Dermis microvascular lymphatic vessel endothelial cell (primary cell): Measurements from ENCODE around the gene CREG2. TPM values are rescaled to one million over a fixed set of nuclear protein-coding genes. Genes with fewer than 3 reads are reported as not detected.
"Not testable (repeated sequence)": the region's sequence is repeated elsewhere in the genome, so short reads cannot be mapped to it uniquely, and the experiment has no call there.

Source experiments
- DNase-seq, 2 donors: peaks; one replicate each; pipeline versions ENCODE4 v3.0.0 to v3.0.0-alpha.2; 2010; ENCODE audit warnings: low read depth in 2 of 2
- total RNA-seq: library from RNA; depleted of rRNA; stranded (reverse); fragments of >200 nt; gene quantifications from 2 replicates; pipeline ENCODE4 v1.2.1, GENCODE V29; 2014

CREG2 gene
- total RNA-seq, 1 donor from 2014 or later, result 0.39 TPM

DNA sequence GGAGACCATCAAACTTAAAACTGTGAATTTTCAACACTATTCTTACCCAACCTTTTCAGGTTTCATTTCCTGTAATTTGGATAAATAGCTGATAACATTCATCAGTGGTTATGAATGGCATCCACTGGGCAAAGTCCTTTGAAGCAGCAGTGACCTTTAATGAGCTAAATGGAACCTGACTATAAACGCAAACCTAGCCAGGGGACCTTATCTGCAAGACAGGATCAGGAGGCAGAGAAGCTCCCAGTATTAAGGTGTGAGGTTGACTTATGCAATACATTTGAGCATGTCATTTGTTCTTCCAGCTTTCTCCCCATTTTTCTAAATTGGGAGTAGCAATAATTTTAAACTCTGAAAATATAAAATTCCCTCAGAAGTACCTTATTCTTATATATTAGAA, 38.4 kb downstream of the CREG2 start:
- no peak for DNase-seq

DNA sequence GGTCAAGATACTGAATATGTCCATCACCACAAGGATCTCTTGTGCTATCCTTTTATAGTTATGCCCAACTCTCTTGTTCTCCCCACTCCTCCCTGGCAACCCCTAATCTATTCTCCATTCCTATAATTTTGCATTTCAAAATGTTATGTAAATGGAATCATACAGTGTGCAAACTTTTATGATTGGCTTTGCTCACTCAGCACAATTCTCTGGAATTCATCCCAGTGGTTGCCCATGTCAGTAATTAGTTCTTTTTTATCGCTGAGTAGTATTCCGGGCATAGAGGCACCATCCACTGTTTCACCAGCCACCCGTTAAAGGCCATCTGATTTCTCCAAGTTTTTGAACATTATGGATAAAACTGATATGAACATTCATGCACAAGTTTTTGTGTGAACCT, 40.4 kb downstream of the CREG2 start:
- no peak for DNase-seq

DNA sequence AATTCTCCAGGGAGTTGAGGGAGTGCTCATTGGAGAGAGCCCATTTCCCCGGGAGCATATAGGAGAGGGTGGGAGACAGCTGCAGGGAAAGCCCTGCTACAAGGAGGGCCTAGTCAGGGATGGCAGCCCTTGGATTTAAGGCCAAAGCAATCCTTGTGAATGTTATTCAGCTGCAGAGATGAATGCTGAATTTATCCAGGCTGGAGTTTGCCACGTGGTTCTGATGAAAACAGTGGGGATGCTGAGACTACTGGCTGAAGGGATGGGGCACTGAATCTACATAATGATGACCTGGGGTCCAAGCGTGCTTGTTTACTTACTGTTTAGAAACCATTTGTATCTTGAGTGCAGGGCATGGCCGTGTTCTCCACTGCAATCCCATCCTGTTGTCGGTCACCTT, 43.2 kb downstream of the CREG2 start:
- DNase-seq, result no peak

GRCh38 chr2:101342625-101343008, 44.7 kb downstream of the CREG2 start:
- DNase-seq, result no peak

DNA sequence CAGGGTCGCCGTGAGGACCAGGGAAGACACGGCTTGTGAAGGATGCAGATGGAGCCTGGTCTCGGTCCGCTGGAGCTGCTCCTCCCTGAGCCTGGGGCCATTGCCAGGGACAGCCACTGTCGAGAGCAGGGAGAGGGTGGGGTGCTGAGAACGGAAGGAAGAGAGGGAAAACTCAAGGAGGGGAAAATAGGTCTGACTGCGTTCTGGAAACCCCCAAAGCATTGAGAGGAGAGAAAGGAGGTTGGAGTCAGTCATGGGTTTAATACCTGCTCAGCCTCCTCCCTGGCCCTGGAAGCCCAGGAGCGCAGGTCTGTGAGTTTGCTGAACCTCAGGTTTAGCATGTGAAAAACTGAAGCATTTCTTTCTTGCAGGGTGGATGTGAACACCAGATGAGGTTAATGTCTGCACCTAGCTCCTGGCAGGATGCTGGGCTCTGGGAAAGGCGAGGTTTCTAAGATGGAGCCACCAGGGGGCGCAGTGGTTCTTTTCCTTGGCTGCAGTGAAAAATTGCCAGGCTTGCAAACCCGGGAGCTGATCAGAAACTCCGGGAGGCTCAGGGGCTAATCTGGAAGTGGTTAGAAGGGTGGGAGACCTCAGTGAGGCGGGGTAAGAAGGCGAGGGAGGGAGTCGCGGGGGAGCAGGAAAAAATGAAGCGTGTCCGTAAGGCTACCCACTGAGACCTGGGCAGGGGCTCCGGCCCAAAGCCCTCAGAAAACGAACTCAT, 45.2 kb downstream of the CREG2 start:
- DNase-seq, result peak; percentile 36 to 69

DNA sequence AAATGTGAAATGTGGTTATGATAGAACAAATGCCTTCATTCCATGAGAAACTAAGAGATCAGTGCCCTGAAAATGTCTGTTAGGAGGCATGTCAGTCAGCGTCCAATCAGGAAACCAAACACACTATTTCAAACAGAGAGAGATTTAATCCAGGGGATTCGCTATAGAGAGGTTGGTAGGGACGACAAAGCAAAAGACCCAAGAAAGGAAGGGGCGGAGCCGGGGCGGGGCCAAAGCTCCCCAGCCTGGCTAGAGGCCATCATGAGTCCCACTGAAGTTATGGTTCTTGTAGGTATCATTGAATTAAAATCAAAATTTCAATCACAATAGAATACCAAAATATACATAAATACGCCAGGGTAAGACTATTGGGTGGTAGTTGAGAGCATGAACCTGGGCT, 45.9 kb downstream of the CREG2 start:
- DNase-seq, result no peak

DNA sequence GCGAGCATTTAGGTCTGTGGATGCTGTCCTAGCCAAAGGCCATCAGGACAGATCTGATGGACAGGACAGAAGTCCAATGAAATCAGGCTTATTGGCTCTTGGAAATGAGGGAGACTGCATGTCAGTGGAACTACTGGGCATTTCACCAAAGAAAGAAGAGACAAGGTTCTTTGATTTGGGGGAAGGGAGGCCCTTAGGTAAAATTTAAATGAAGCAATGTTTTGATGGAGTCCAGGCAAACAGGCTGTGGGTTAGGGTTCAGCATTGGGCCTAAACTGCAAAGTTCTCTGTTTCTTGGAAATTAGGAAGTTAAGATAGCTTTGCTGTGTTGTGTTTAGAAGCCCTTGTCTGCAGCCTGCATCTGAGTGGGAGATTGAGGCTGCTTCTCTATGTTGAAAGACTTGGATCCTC, 47.2 kb downstream of the CREG2 start:
- DNase-seq, result no peak

GRCh38 chr2:101339266-101339880, 47.9 kb downstream of the CREG2 start:
- DNase-seq, result no peak

- DNase-seq, result peak in 1 of 2 donors; percentile 34
Measured at GRCh38 chr2:101337877-101338276, 49.4 kb downstream of the CREG2 start.

- no peak for DNase-seq
Measured at GRCh38 chr2:101332885-101333766, 54.2 kb downstream of the CREG2 start.

GRCh38 chr2:101331202-101331601, 56.1 kb downstream of the CREG2 start:
- no peak for DNase-seq

DNA sequence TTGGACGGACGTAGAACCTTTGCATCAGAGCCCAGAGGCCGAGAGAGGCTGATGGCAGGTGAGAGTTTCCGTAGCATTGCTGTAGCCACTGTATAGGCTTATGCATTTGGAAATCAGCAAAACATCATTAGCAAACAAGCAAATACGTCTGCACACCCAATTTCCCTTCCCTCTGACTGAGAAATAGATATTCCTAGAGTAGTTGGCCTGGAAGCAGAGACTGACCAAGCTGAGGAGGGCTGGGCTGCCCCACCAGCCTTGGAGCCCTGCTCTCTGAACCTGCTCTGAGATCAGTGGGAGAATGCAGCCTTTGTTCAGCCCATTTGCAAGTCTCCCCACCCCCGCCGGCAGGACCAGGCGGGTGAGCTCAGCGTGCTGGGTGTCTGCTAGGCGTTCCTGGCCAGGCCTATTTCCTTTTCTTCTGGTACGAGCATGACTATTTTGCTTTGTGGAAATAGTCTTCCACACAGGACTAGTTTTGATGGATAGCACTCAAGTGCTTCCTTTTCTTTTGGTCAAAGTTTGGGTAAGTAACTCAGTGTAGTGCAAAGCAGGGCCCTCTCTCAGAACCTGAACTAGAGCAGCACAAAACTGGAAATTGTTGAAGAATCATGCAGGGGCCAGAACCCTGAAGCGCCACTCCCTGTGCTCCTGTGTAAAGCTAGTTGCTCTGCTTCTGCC, 56.9 kb downstream of the CREG2 start:
- DNase-seq, result peak in 1 of 2 donors; percentile 73

GRCh38 chr2:101329026-101329425, 58.3 kb downstream of the CREG2 start:
- DNase-seq, result no peak

- peak in 1 of 2 donors; percentile 88 for DNase-seq
Measured at GRCh38 chr2:101328474-101329007, 58.8 kb downstream of the CREG2 start.

DNA sequence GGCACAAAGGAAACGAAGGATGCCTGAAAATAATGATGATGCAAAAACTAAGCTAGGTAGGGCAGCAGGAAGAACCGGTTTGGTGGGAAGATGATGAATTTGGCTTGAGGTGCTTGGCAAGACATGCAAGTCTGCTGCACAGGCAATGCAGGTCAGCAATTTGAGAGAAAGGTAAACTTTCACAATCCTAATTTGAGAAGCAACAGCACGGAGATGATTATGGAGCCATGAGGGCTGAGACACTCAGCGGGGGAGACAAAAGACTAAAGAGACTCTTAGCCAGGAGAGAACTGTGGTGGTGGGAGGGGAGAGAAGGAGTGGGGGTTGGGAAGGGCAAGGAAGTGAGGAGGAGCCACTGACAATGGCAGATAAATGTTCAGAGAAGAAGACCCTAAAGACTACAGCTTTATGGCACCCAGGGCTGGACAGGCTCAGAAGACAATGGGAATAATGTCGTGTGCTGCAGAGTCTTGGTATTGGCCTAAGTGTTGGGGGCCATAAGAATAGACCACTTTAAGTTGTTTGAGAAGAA, 59.4 kb downstream of the CREG2 start:
- no peak for DNase-seq

GRCh38 chr2:101325425-101325824, 61.9 kb downstream of the CREG2 start:
- DNase-seq, result no peak

- not testable (repeated sequence) for DNase-seq
Measured at GRCh38 chr2:101316568-101316967, 70.7 kb downstream of the CREG2 start.

DNA sequence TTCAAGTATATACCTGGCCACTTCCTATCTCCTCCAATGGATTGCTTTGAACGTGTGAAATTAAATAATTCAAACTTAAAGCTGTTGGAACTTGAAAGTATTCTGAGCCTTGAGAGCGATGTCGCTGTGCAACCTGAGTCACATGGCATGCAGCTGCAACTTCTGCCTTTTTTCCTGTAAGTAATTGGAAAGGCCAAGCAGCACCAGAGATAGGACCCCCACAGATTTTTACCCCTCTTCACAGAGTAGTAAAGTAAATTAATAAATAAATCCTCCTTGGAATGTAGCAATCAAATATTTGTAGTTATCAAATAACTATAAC, 75.6 kb downstream of the CREG2 start:
- no peak for DNase-seq

DNA sequence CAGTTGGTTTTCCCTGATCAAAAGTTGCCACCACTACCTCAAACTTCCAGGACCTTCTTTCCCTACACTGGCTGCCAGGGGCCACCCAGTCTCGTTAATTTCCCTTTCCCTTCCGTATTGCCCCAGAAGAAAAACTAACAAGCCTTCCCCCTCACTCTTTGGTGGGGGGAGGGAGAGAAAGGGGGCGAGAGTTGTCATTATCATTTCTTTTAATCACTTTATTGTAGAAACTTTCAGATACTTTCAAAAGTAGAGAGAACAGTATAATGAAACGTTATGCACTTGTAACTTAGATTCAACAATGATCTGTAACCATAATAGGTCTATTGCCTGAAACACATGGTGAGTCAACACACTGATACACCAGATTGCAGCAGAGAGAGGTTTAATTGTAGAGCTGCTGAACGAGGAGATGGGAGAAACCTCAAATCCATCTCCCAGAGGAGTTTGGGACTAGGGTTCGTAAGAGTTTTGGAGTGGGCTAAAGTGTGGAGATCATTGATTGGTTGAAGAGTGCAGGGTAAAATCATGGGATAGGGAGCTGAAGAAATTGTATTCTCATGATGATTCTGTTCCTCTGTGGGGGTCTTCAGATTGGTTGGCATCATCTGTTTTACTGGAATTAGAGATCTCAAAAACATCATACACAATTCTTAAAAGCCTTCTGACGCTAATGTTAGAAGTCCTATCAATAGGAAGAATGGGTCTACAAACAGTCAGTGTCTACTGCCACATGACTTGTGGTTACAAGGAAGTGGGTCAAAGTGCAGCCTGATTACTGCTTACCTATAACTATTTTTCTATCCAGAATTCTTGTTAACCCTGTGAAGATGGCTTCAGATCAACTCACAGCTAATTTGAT, 76.2 kb downstream of the CREG2 start:
- DNase-seq, result no peak

DNA sequence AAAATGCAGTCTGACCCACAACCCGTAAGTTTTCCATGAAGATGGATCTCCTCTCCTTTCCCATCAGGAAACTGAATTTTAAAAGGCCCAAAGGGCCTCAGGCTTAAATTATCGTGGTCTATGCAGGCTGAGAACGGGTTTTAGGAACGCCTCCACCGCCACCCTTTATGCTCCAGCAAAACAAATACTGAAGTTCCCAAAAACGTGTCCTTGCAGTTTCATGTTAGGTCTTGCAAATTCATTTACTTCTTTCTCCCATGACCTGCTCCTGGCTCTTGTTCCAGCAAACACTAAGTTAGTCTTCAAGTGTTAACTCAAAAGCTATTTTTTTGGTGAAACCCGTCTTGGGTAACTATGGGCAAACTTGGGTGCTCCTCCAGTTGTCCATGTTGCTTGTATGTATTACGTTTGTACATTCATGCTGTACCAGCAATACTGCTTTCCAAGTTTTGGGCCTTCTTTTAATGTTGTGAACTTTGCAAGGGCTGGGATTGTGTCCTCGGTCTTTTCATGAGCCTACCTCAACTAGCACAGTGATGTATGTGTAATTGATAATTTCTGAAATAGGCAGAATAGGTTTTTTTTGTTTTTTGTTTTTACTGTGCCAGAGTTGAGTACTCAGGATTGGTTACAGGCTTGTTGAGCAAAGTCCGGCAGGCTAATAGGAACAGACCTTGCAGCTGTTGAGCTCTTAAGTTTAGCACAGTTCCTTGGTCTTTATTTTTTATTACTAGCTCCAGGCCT, 77.0 kb downstream of the CREG2 start:
- DNase-seq, result no peak
